ENCODE results near the gene MVD. TPM values are rescaled to one million over a fixed set of nuclear protein-coding genes. Genes with fewer than 3 reads are reported as not detected.

The MVD gene
- total and polyA plus RNA-seq, 2 of the 4 experiments (the other 2 are of a cell fraction), result 18.3 to 28.4 TPM

DNA sequence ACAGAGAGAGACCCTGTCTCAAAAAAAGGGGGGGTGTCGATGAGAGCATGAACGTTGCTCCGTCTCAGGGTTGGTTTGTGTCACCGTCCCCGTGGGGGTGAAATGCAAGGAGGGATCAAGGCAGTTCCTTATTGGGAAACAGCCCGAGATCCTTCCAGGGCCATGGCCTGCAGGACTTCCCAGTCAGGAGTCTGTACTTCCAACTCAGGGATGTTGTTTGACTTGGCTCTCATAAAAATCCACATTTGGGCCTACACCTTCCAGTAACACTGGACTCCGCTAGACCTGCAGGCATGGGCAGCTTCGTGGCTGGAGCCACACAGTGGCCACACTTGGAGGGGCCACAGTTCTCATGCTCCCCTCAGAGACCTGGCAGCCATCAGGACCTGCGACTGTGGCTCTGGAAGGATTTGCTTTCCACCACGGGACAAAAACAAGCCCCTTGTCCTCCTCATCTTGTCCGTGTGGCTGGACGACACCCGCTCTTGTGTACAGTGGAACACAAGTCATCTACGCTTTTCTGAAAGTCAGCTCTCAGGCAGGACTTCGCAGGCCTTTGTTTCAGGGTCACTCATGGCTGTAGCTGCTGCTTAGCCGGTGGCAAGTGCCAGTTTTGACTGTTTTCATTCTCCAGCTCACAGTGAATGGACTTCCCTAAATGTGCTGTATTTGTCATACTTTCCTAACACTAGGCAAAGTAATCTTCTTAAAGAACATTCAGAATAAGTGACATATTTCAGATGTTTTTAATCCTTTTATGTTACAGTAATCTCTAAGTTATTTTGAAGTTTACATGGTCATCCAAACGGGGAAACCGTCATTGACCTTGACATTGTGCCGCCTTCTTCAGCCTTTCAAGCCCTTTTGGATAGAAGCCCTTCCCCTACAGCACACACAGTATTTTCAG lies 48.7 kb downstream of the MVD start:
- H3K4me3 ChIP-seq (ENCODE audit: insufficient read depth, low read depth, low read length), result no peak overlapping the region
- no peak overlapping the region for H2BK15ac ChIP-seq (ENCODE audit: low read depth, low read length)
- peak overlapping the region; percentile 35 for H2BK120ac ChIP-seq (ENCODE audit: low read depth, low read length)
- CTCF ChIA-PET, result no interaction called here
- TF ChIP-seq MAFK (IDR thresholded peaks at IDR 0.05; ENCODE audit: low read depth, low read length) (no peak), ELK1 (IDR thresholded peaks at IDR 0.05; ENCODE audit: borderline replicate concordance, low read depth, low read length) (no peak), MAZ (IDR thresholded peaks at IDR 0.05; ENCODE audit: borderline replicate concordance, low read depth, low read length) (no peak), POLR2A (IDR thresholded peaks at IDR 0.05; ENCODE audit: low read depth, low read length) (no peak), MXI1 (IDR thresholded peaks at IDR 0.05; ENCODE audit: borderline replicate concordance, low read depth, low read length) (no peak), BHLHE40 (IDR thresholded peaks at IDR 0.05; ENCODE audit: low read depth, low read length) (no peak)
- H3K79me1 ChIP-seq (ENCODE audit: low read depth in 1 of 2, low read length in 2 of 2), result peaks cover 5 to 68% of the 10 kb centered on the region in 2 experiments; a peak in 3 of 4 replicates
- H3K4me2 ChIP-seq (ENCODE audit: low read depth, low read length), result no peak overlapping the region
- dilution Hi-C loops (cut with HindIII; ENCODE audit: low sequenced_read_pairs, unreplicated experiment) (no loop called here), in situ Hi-C loops (cut with MboI; ENCODE audit: low sequenced_read_pairs) (no loop called here), intact Hi-C loops (cut with micrococcal nuclease) (no loop called here)
- H2AFZ ChIP-seq (replicated peaks; ENCODE audit: low read length, poor library complexity), result no peak overlapping the region
- peak overlapping the region; percentile 1; the same call in 1 of the 2 replicates for H3K18ac ChIP-seq (ENCODE audit: low read depth, low read length)
- no TSS peak for BruUV-seq (replicated peaks)
- no peak overlapping the region for H3K9ac ChIP-seq (ENCODE audit: low read depth, low read length)
- peak overlapping the region; percentile 23; the same call in 1 of the 2 replicates for H2BK20ac ChIP-seq (ENCODE audit: low read depth, low read length)
- DNase-seq, result peak; percentile 45
- H2AK9ac ChIP-seq (replicated peaks; ENCODE audit: low read depth, low read length, poor library complexity), result no peak overlapping the region
- peaks cover 29% of the 10 kb centered on the region for H3K36me3 ChIP-seq (ENCODE audit: control insufficient read depth, insufficient read depth, low read length)
- peak overlapping the region; percentile 24 to 36; a peak in 2 of 4 replicates for H4K8ac ChIP-seq (ENCODE audit: low read depth in 2 of 2, low read length in 2 of 2)
- WGBS, 2 experiments (ENCODE audit: extremely low coverage in 2 of 2, insufficient read length in 1 of 2), result 93% methylated on average over 10 of the region's 19 CpGs; no CpG with 5 or more reads in 1 of the 2 experiments
- H2BK5ac ChIP-seq (ENCODE audit: low read depth, low read length, poor library complexity, severe bottlenecking), result peak overlapping the region; percentile 56
- peak overlapping the region; percentile 33; the same call in 1 of the 2 replicates for H4K5ac ChIP-seq (ENCODE audit: low read depth, low read length)
- H3K4ac ChIP-seq (ENCODE audit: low read depth, low read length), result peak overlapping the region; percentile 52
- H4K20me1 ChIP-seq (ENCODE audit: insufficient read depth, low read length), result peaks cover 75% of the 10 kb centered on the region
- peak; percentile 58 for ATAC-seq (ENCODE audit: low read depth)
- peaks cover 24% of the 10 kb centered on the region for H3K9me1 ChIP-seq (ENCODE audit: insufficient read depth, low read length)
- H3K14ac ChIP-seq (replicated peaks; ENCODE audit: low read depth, low read length), result no peak overlapping the region
- POLR2A ChIA-PET (ENCODE audit: unreplicated experiment), result no interaction called here
- H2AK5ac ChIP-seq (ENCODE audit: low read depth, low read length), result 0 out of 2 replicates have a peak overlapping the region, but pooled peaks have one; percentile 17
- no peaks in the 10 kb centered on the region for H3K27me3 ChIP-seq (ENCODE audit: control insufficient read depth, insufficient read depth, low read length)
- peak overlapping the region; percentile 32 for H3K27ac ChIP-seq (ENCODE audit: insufficient read depth, low read length)
- H3K4me1 ChIP-seq (ENCODE audit: control insufficient read depth, insufficient read depth, low read length), result peaks cover 23% of the 10 kb centered on the region
- H3K9me3 ChIP-seq (ENCODE audit: control insufficient read depth, insufficient read depth, low read length), result no peaks in the 10 kb centered on the region
- H3K56ac ChIP-seq (ENCODE audit: extremely low read depth, insufficient read depth, low read length), result no peak overlapping the region; the same call in 1 of the 2 replicates
- peak overlapping the region; percentile 72 for H4K91ac ChIP-seq (ENCODE audit: insufficient read depth, low read depth, low read length)
- H3K23ac ChIP-seq (ENCODE audit: low read depth, low read length), result 0 out of 2 replicates have a peak overlapping the region, but pooled peaks have one; percentile 3
